Panc1 (cell line): ENCODE measurements around the gene SNORC. TPM values are rescaled to one million over a fixed set of nuclear protein-coding genes. Genes with fewer than 3 reads are reported as not detected.
A peak's percentile ranks its signal among the peaks of the same experiment; 100 is the strongest.

Experiments
- ATAC-seq: fragments of 200-7000 bp; cut with Tn5 transposase; 2 replicates; pipeline ENCODE4 v1.9.1; 2020; ENCODE audit warnings: mild to moderate bottlenecking, moderate library complexity
- BruUV-seq: library from RNA; stranded (reverse); fragments of 400-500 nt; replicated peaks from 2 replicates; lab custom pipeline; 2021; lab: Mats Ljungman, UMichigan
- CTCF ChIA-PET: fragments of 300-600 bp; sonication (Branson Sonifier 250); formaldehyde crosslinking; loops from one replicate; lab custom pipeline; 2022; ENCODE audit warnings: antibody characterized with exemption; lab: Charles Lee
- POLR2A ChIA-PET: fragments of 300-600 bp; sonication (Branson Sonifier 250); formaldehyde crosslinking; loops from one replicate; lab custom pipeline; 2022; ENCODE audit warnings: antibody characterized with exemption; lab: Charles Lee
- DNase-seq: peaks from one replicate; pipeline ENCODE4 v3.0.0-alpha.2; 2010; ENCODE audit warnings: low read depth, low spot score
- H3K27ac ChIP-seq: 2 replicates; pipeline ENCODE4 v1.5.1; 2011; ENCODE audit warnings: mild to moderate bottlenecking, low read length, inconsistent platforms
- H3K27me3 ChIP-seq: fragments of 200-500 bp; sonication (Bioruptor generic); 2 replicates; pipeline ENCODE4 v1.6.0; 2014; ENCODE audit warnings: low read length, inconsistent platforms; ENCODE audit not compliant: control insufficient read depth, insufficient read depth
- H3K36me3 ChIP-seq: fragments of 200-500 bp; sonication (Bioruptor generic); 2 replicates; pipeline ENCODE4 v1.5.1; 2014; ENCODE audit warnings: inconsistent platforms, mild to moderate bottlenecking, low read length, moderate library complexity; ENCODE audit not compliant: control insufficient read depth, insufficient read depth
- H3K4me1 ChIP-seq: 2 replicates; pipeline ENCODE4 v1.5.1; 2011; ENCODE audit warnings: inconsistent platforms, mild to moderate bottlenecking, low read length, moderate library complexity; ENCODE audit not compliant: control insufficient read depth, insufficient read depth
- H3K4me3 ChIP-seq, 2 experiments: 2 replicates each; pipeline ENCODE4 v1.5.1; 2011 to 2012; ENCODE audit warnings: low read depth in 2 of 2, low read length in 2 of 2, mild to moderate bottlenecking in 2 of 2, inconsistent platforms in 1 of 2, moderate library complexity in 1 of 2
- H3K9me3 ChIP-seq: fragments of 200-500 bp; sonication (Bioruptor generic); 2 replicates; pipeline ENCODE4 v1.5.1; 2014; ENCODE audit warnings: low read depth, mild to moderate bottlenecking, inconsistent platforms, low read length, moderate library complexity; ENCODE audit not compliant: control insufficient read depth, insufficient read depth
- POLR2AphosphoS5 ChIP-seq: IDR thresholded peaks from 2 replicates; pipeline ENCODE4 v1.6.1; 2012; ENCODE audit warnings: mild to moderate bottlenecking, low read depth, low read length, moderate library complexity
- REST ChIP-seq, 2 experiments: IDR thresholded peaks; 2 replicates each; pipeline ENCODE4 v1.6.1; 2011 to 2012; ENCODE audit warnings: low read depth in 2 of 2, control low read depth in 1 of 2, low read length in 1 of 2, mild to moderate bottlenecking in 1 of 2, moderate library complexity in 1 of 2; ENCODE audit not compliant: insufficient read depth in 1 of 2
- SIN3A ChIP-seq: IDR thresholded peaks from 2 replicates; pipeline ENCODE4 v1.6.1; 2012; ENCODE audit warnings: low read depth, mild to moderate bottlenecking, low read length, moderate library complexity, borderline replicate concordance; ENCODE audit not compliant: insufficient read depth
- TCF7L2 ChIP-seq: IDR thresholded peaks from 2 replicates; pipeline ENCODE4 v1.6.1; 2011; ENCODE audit warnings: mild to moderate bottlenecking, low read depth, low read length, inconsistent platforms
- in situ Hi-C: cut with HindIII; loops from 2 replicates; pipeline ENCODE4 v1.10.0; 2016; ENCODE audit warnings: low sequenced_read_pairs, low pct_unique_long_range_greater_than_20kb
- intact Hi-C: fragments of 100-400 bp; cut with micrococcal nuclease; formaldehyde crosslinking; loops from one replicate; pipeline ENCODE4 v1.10.0; 2022; ENCODE audit not compliant: unreplicated experiment
- total RNA-seq: library from RNA; stranded (reverse); gene quantifications from one replicate; pipeline ENCODE4 v1.2.1, GENCODE V29; 2021; ENCODE audit not compliant: unreplicated experiment
- TF ChIP-seq, protein P1 (sequence below): fragments of 450-650 bp; IDR thresholded peaks from 2 replicates; pipeline ENCODE4 v1.5.1; 2017; ENCODE audit warnings: mild to moderate bottlenecking

SNORC gene
- total RNA-seq, 1 experiment from 2014 or later, result 6.8 TPM

DNA sequence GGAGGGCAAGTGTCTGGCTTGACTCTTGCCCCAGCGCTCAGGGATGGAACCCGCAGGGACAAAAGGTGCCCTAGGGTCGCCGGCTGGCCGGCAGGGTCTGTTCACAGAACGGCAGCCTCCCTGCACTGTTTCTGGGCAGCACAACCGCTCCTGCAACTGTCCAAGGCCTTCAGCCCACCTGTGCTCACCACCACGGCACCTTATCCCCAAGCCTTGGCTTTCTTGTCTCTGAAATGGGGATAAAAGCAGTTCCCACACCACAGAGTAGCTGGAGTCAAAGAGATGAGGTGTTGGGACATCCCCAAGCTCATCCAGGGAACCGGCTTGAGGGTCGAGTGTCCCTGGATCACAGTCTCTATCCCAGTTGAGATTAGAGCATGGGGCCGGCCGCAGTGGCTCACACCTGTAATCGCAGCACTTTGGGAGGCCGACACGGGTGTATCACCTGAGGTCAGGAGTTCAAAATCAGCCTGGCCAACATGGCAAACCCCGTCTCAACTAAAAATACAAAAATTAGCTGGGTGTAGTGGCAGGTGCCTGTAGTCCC lies 4.7 kb downstream of the SNORC start:
- ChIA-PET POLR2A (no interaction called here), CTCF (interaction anchor here (0.6 kb wide), 1 partner anchor 254 kb away, joined by 7 read pairs; no protein-coding TSS in a partner anchor)
- no peak for DNase-seq
- intact Hi-C loops (no loop called here), in situ Hi-C loops (no loop called here)
- Histone ChIP-seq H3K4me3 (no peak overlapping the region), H3K9me3 (no peaks in the 10 kb centered on the region), H3K36me3 (no peaks in the 10 kb centered on the region), H3K4me1 (peaks cover 24% of the 10 kb centered on the region), H3K27me3 (no peaks in the 10 kb centered on the region), H3K27ac (no peak overlapping the region)
- no peak for TF ChIP-seq SIN3A
- no peak for TF ChIP-seq REST (IDR thresholded peaks at IDR 0.05; ENCODE audit: insufficient read depth in 1 of 2, low read depth in 2 of 2, low read length in 1 of 2)
- no peak for TF ChIP-seq POLR2AphosphoS5
- TF ChIP-seq, protein P1, sequence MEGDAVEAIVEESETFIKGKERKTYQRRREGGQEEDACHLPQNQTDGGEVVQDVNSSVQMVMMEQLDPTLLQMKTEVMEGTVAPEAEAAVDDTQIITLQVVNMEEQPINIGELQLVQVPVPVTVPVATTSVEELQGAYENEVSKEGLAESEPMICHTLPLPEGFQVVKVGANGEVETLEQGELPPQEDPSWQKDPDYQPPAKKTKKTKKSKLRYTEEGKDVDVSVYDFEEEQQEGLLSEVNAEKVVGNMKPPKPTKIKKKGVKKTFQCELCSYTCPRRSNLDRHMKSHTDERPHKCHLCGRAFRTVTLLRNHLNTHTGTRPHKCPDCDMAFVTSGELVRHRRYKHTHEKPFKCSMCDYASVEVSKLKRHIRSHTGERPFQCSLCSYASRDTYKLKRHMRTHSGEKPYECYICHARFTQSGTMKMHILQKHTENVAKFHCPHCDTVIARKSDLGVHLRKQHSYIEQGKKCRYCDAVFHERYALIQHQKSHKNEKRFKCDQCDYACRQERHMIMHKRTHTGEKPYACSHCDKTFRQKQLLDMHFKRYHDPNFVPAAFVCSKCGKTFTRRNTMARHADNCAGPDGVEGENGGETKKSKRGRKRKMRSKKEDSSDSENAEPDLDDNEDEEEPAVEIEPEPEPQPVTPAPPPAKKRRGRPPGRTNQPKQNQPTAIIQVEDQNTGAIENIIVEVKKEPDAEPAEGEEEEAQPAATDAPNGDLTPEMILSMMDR, result no peak
- no peak for TF ChIP-seq TCF7L2
- BruUV-seq, result no TSS peak
- ATAC-seq, result no peak

DNA sequence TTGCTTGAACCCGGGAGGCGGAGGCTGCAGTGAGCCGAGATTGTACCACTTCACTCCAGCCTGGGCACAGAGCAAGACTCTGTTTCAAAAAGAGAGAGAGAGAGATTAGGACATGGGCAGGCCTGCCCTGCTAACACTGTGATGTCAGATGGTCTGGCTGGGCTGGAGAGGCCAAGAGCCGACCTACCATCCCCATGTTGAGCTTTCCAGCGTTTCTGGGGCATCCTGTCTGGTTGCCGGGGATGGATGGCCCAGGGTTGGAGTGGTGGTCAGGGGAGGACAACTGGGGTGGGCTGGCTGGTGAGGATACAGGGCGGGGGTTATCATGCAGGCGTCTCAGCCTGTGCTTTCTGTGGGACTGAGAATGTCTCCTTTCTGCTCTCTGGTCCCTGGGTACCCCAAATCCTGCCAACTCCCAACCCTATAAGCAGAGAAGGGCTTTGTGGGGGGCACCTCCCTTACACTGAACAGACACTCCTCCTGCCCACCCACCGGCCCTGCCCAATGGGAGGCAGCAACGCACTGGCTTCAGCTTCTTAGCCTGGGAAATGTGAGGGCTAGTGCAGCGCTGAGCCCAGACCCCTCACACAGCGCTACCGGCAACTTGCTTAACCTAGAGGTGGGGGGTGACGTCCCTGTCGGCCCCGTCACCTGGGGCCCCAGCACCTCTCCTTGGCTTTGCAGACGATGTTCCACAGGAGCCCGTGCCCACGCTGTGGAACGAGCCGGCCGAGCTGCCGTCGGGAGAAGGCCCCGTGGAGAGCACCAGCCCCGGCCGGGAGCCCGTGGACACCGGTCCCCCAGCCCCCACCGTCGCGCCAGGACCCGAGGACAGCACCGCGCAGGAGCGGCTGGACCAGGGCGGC lies 5.4 kb downstream of the SNORC start:
- H3K9me3 ChIP-seq, result no peaks in the 10 kb centered on the region
- intact Hi-C loops (no loop called here), in situ Hi-C loops (no loop called here)
- ChIA-PET POLR2A (no interaction called here), CTCF (interaction anchor here (0.6 kb wide), 1 partner anchor 253 kb away, joined by 7 read pairs; no protein-coding TSS in a partner anchor)
- peak; percentile 27 for ATAC-seq
- DNase-seq, result no peak
- TF ChIP-seq POLR2AphosphoS5 (no peak), TCF7L2 (no peak), SIN3A (no peak), REST (IDR thresholded peaks at IDR 0.05; ENCODE audit: insufficient read depth in 1 of 2, low read depth in 2 of 2, low read length in 1 of 2) (no peak)
- TF ChIP-seq, protein P1, result no peak
- no TSS peak for BruUV-seq
- H3K4me3 ChIP-seq, result peak overlapping the region; percentile 51 to 67
- H3K27ac ChIP-seq, result peak overlapping the region; percentile 54; the same call in 1 of the 2 replicates
- H3K4me1 ChIP-seq, result peaks cover 30% of the 10 kb centered on the region
- no peaks in the 10 kb centered on the region for H3K27me3 ChIP-seq
- H3K36me3 ChIP-seq, result no peaks in the 10 kb centered on the region
